GM19372 (cell line): ENCODE data around the gene GBX1.

ENCODE experiments used
- ATAC-seq: cut with Tn5 transposase; IDR thresholded peaks from one replicate; pipeline ENCODE4 v1.9.1; 2021; ENCODE audit warnings: mild to moderate bottlenecking, low read depth, moderate library complexity; ENCODE audit not compliant: unreplicated experiment

GBX1 gene

DNA sequence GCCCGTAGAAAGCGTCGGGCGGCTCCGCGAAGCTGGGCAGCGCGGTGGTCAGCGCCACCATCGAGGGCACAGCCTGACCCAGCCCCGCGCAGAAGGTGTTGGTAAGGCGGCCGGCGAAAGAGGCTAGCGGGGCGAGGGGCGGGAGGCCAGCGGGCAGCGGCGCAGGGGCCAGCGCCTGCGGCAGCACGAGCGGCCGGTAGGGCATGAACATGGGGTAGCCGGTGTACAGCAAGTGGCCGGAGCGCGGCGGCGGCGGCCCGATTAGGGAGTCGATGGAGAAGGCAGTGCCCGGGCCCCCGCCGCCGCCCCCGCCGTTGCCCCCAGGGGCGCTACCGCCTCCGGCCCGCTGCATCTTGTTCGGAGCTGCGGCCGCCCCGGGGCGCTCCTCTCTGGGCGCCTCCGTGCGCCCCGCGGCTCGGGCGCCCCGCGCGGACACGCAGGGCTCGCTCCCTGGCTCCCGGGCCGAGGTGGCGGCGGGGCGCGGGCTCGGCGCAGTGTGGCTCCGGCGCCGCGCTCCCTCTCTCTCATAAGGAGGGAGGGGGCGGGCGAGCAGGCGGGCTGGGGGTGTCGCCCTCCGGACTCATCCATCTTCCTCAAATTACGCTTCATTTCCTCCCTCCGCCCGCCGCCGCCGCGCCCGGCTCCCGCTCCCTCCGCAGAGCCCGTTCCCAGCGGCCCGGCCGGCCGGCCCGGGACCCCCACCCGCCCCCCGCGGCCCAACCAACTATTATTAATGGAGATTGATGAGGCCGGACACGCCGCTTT lies at the start of gene GBX1:
GBX1 (minus strand) TSS at position 498 of the 765 bp plus-strand sequence; CDS start at position 352, 146 bp downstream.
- ATAC-seq, result no peak

DNA sequence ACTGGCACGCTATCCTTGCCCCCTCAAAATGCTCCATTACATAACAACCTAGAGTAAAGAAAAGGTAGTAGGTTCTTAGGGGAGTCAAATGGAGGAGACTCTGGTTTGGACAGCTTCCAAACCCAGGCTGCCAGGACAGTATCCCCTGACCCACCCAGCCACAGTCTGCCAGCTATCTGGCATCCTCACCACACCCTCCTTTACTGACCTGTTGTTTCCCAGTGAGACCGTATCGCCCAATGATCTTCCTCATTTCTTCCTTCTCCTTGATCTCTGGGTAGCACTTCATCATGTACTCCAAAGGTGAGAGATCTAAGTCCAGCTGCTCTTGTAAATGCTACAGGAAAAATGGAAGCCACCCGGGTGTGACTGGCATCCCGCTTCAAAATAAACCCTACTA lies 47.9 kb upstream of the GBX1 start:
- ATAC-seq, result no peak

DNA sequence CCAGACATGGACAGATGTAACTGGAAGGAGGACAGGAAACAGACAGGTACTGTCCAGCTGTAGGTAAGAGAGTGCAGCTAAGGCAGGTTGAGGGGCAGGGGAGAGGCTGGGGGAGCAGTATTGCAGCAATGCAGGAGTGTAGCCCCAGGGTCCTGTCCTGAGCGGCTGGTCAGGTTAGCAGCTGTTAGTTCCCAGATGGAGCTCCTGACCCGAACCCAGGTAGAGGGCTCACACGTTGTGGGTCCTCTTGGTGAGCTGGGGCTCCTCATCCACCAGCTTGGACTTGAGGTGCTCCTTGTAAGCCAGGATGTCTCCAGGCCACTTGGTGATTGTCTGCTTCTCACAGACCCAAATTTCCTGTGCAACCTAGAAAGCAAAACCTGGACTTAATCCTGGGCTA lies 46.3 kb upstream of the GBX1 start:
- no peak for ATAC-seq

DNA sequence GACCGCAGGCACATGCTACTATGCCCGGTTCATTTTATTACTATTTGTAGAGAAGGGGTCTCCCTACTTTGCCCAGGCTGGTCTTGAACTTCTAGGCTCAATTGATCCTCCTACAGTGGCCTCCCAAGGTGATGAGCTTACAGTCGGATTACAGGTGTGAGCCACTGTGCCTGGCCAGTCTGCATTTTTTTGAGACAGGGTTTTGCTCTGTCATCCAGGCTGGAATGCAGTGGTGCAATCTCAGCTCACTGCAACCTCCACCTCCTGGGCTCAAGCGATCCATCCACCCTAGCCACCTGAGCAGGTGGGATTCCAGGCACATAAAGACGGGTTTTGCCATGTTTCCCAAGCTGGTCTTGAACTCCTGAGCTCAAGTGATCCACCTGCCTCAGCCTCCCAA lies 45.1 kb upstream of the GBX1 start:
- ATAC-seq, result no peak

- ATAC-seq, result no peak
Measured at GRCh38 chr7:151211155-151211772, 43.8 kb upstream of the GBX1 start.

DNA sequence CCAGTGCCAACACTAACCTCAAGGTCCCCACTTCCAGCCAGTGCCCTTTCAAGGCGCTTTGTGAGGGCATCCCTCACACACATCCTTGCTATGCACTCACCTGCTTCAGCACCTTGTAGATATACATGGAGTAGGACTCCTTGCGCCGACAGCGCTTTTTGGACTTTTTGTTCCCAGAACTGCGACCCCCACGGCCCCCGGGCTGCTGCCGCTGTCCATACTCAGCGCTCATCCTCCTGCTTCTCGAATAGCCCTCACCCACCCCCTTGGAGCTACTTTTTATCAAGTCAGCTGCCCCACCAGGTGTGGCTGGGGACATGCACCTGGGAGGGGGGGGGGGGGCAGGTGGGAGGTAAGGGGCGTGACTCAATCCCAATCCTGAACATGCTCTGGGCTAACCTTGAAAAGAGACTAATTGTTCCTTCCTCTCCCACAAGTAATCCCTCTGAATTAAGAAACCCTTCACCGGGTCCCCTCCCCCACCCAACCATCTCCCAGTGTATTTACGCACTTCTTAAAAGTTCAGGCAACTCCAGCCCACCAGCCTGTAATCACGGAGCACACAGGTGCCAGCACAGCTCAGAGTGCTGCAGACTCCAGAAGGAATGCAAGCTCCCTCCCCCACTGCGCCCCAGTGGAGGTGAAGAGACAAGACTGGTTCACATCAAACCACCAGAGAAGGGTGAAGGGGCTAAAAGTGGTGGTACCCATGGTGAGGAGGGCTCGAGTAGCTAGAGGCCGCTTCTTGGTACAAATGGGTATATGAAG lies 42.8 kb upstream of the GBX1 start, which contains the start of gene H2BK1:
H2BK1 (minus strand) TSS at position 402 of the 768 bp plus-strand sequence; CDS start at position 232, 170 bp downstream.
- no peak for ATAC-seq

- no peak for ATAC-seq
Measured at GRCh38 chr7:151209588-151209987, 42.1 kb upstream of the GBX1 start.

DNA sequence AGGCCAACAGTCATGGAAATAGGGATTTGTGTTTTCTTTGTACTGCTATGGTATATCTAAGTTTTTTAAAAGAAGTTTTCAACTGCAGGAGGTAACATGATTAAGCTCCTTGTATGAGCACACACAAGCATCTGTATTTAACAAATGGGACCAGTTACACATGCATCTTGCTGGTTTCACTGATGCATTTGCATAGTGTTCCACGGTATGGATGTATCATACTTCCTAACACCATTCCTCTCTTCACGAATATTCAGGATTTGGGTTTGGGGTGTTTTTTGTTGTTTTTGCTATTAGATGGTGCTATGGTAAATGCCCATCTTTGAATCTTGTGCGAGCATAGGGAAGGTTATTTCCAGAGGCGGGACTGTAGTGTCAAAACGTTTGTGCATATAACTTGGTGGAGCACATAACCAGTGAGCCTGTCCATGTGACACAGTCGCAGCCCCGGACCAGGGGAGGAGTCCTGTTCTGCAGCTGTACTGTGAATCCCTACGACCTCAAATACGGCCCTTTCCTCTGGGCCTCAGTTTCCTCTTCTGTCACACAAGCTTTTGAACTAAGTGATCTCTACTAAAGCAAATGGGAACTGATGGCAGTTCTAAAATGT lies 40.9 kb upstream of the GBX1 start:
- ATAC-seq, result no peak

- ATAC-seq, result no peak
Measured at GRCh38 chr7:151207804-151208203, 40.3 kb upstream of the GBX1 start.

GRCh38 chr7:151207315-151207714 lies 39.8 kb upstream of the GBX1 start:
- ATAC-seq, result no peak

GRCh38 chr7:151206914-151207313 lies 39.4 kb upstream of the GBX1 start:
- no peak for ATAC-seq

- no peak for ATAC-seq
Measured at GRCh38 chr7:151205730-151206129, 38.2 kb upstream of the GBX1 start.

DNA sequence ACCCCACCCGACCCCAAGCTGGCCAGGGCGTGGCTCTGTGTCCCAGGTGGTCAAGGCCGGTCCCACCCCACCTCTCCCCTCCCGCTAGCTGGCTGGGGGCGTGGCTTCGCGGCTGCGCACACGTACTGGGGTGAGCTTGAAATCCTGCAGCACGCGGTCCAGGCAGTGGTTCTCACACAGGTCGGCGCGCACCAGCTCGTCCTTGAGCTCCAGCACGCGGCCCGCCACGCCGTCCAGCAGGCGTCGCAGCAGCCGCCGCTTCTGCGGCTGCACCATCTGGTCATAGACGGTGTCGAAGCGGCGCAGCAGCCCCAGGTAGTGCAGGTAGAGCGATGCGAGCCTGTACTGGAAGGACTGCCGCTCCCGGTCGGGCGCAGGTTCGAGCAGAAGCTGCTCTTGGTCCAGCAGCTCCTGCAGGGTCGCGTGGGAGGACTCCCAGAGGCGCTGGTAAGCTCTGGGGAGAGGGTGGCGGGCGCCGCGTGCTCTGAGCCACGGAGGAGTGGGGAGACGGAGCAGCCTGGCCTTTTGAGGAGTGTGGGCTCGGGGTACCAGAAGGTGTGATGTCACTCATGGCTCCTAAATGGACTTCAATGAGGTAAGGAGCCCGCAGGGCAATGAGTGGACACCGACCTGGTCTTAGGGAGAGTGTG lies 37.0 kb upstream of the GBX1 start:
- ATAC-seq, result no peak

- ATAC-seq, result no peak
Measured at GRCh38 chr7:151202836-151203235, 35.3 kb upstream of the GBX1 start.

- ATAC-seq, result no peak
Measured at GRCh38 chr7:151201751-151202150, 34.3 kb upstream of the GBX1 start.

GRCh38 chr7:151201344-151201743 lies 33.9 kb upstream of the GBX1 start:
- no peak for ATAC-seq

- ATAC-seq, result no peak
Measured at GRCh38 chr7:151198945-151199848, 31.7 kb upstream of the GBX1 start.

DNA sequence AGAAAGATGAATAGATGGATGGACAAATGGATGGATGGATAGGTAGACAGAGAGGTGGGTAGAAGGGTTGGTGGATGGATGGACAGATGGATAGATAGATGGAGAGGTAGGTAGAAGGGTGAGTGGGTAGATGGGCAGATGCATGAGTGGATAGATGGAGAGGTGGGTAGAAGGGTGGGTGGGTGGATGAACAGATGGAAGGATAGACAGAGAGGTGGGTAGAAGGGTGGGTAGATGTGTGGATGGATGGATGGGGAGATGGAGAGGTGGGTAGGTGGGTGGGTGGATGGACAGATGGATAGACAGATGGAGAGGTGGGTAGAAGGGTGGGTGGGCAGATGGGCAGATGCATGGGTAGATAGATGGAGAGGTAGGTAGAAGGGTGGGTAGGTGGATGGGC lies 30.4 kb upstream of the GBX1 start:
- ATAC-seq, result no peak
